Fibroblast of lung (primary cell): ENCODE measurements around the gene RASSF5. TPM values are rescaled to one million over a fixed set of nuclear protein-coding genes. Genes with fewer than 3 reads are reported as not detected.

ENCODE experiments used
- DNase-seq, 2 donors: peaks; one replicate each; pipeline versions ENCODE4 v3.0.0 to v3.0.0-alpha.2; 2010; ENCODE audit warnings: low read depth in 2 of 2
- H2AFZ ChIP-seq: 2 replicates; pipeline ENCODE4 v1.5.1; 2012; ENCODE audit warnings: low read length, control low read depth, inconsistent platforms
- H3K27ac ChIP-seq: 2 replicates; pipeline ENCODE4 v1.5.1; 2011; ENCODE audit warnings: low read length, control low read depth; ENCODE audit not compliant: insufficient read depth
- H3K27me3 ChIP-seq: 2 replicates; pipeline ENCODE4 v1.5.1; 2011; ENCODE audit warnings: mild to moderate bottlenecking, low read length; ENCODE audit not compliant: control insufficient read depth, insufficient read depth
- H3K36me3 ChIP-seq: 2 replicates; pipeline ENCODE4 v1.5.1; 2011; ENCODE audit warnings: low read length; ENCODE audit not compliant: control insufficient read depth, insufficient read depth
- H3K4me1 ChIP-seq: 2 replicates; pipeline ENCODE4 v1.5.1; 2011; ENCODE audit warnings: low read length; ENCODE audit not compliant: control insufficient read depth, insufficient read depth; ENCODE audit errors: extremely low read depth
- H3K4me2 ChIP-seq: 2 replicates; pipeline ENCODE4 v1.5.1; 2011; ENCODE audit warnings: low read length, control low read depth; ENCODE audit not compliant: insufficient read depth; ENCODE audit errors: extremely low read depth
- H3K4me3 ChIP-seq, 4 experiments: fragments of 200-600 bp in 1 of 4; sonication (generic) in 1 of 4; replicated peaks in 1 of 4; 2 replicates each; pipeline ENCODE4 v1.5.1; 2011 to 2016; ENCODE audit warnings: low read length in 4 of 4, low read depth in 3 of 4, mild to moderate bottlenecking in 3 of 4, control low read depth in 2 of 4, inconsistent platforms in 1 of 4, mixed read lengths in 1 of 4; ENCODE audit not compliant: insufficient read depth in 1 of 4; ENCODE audit errors: control extremely low read depth in 1 of 4
- H3K79me2 ChIP-seq: 2 replicates; pipeline ENCODE4 v1.5.1; 2012; ENCODE audit warnings: mild to moderate bottlenecking, low read length, inconsistent platforms; ENCODE audit not compliant: control insufficient read depth, insufficient read depth
- H3K9ac ChIP-seq: 2 replicates; pipeline ENCODE4 v1.5.1; 2011; ENCODE audit warnings: mild to moderate bottlenecking, low read length, control low read depth; ENCODE audit not compliant: insufficient read depth
- H3K9me3 ChIP-seq: 2 replicates; pipeline ENCODE4 v1.5.1; 2012; ENCODE audit warnings: low read depth, low read length; ENCODE audit not compliant: control insufficient read depth, insufficient read depth
- H4K20me1 ChIP-seq: 2 replicates; pipeline ENCODE4 v1.5.1; 2011; ENCODE audit warnings: low read length; ENCODE audit not compliant: control insufficient read depth, insufficient read depth; ENCODE audit errors: extremely low read depth
- CTCF ChIP-seq, 2 donors: IDR thresholded peaks in 1 of 2; conservative IDR thresholded peaks in 1 of 2; 1 replicate in 1 of 2; 2 replicates in 1 of 2; pipeline ENCODE4 v1.5.1; 2011 to 2012; ENCODE audit warnings: low read length in 2 of 2, control low read depth in 1 of 2, inconsistent platforms in 1 of 2, low read depth in 1 of 2, mild to moderate bottlenecking in 1 of 2
- EZH2 ChIP-seq: IDR thresholded peaks from 2 replicates; pipeline ENCODE4 v1.5.1; 2012; ENCODE audit warnings: low read length, control low read depth, mild to moderate bottlenecking; ENCODE audit errors: missing control alignments
- polyA plus RNA-seq, 2 donors: library from polyadenylated mRNA; depleted of rRNA in 1 of 2; stranded (reverse) in 1 of 2; unstranded in 1 of 2; fragments of >200 nt; gene quantifications; 2 replicates each; pipeline ENCODE4 v1.2.1, GENCODE V29; 2011 to 2012; ENCODE audit warnings: missing spikeins in 1 of 2
- total RNA-seq: library from RNA; depleted of rRNA; stranded (reverse); fragments of >200 nt; gene quantifications from 2 replicates; pipeline ENCODE4 v1.2.1, GENCODE V29; 2014

The RASSF5 gene
- total and polyA plus RNA-seq, 2 donors (not counting 1 experiment from before 2014, with no cell fraction given), result 1.3 to 3.0 TPM

- Histone ChIP-seq H3K4me2 (no peak overlapping the region), H4K20me1 (no peaks in the 10 kb centered on the region), H3K27ac (no peak overlapping the region), H3K4me3 (no peak overlapping the region), H3K9ac (no peak overlapping the region), H3K79me2 (no peaks in the 10 kb centered on the region), H2AFZ (no peak overlapping the region), H3K36me3 (peaks cover 19% of the 10 kb centered on the region), H3K27me3 (no peaks in the 10 kb centered on the region), H3K9me3 (no peaks in the 10 kb centered on the region), H3K4me1 (peaks cover 6% of the 10 kb centered on the region)
- no peak for TF ChIP-seq EZH2
- no peak for TF ChIP-seq CTCF (conservative IDR thresholded peaks at IDR 0.05 in 1 of 2, IDR thresholded peaks at IDR 0.05 in 1 of 2; ENCODE audit: low read depth in 1 of 2, low read length in 2 of 2)
- no peak for DNase-seq
Measured at GRCh38 chr1:206496131-206496793, 11.1 kb upstream of the RASSF5 start.

DNA sequence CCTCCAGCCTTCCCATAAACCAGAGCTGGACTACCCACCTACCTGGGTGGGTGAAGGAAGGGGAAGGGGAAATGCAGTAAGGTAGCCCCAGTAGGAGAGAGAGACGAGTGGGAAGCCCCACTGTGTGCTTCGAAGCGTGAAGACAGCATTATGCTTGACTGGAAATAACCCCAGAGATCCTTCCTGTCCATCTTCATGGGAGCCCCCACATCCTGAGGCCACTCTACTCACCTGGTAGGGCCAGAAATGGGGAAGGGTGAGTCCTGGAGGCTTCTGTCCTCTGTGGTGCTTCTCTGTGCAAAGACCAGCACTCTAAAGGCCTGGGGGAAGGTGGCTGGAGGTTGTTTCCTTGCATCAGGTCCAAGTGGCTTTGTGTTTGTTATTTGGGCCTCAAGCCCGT is 10.0 kb upstream of the RASSF5 start:
- Histone ChIP-seq H3K9me3 (no peaks in the 10 kb centered on the region), H3K27ac (no peak overlapping the region), H3K4me2 (no peak overlapping the region), H3K9ac (no peak overlapping the region), H3K27me3 (no peaks in the 10 kb centered on the region), H2AFZ (no peak overlapping the region), H3K36me3 (peaks cover 15% of the 10 kb centered on the region), H4K20me1 (no peaks in the 10 kb centered on the region), H3K4me3 (no peak overlapping the region), H3K79me2 (no peaks in the 10 kb centered on the region), H3K4me1 (peaks cover 12% of the 10 kb centered on the region)
- TF ChIP-seq EZH2, result no peak
- no peak for TF ChIP-seq CTCF (conservative IDR thresholded peaks at IDR 0.05 in 1 of 2, IDR thresholded peaks at IDR 0.05 in 1 of 2; ENCODE audit: low read depth in 1 of 2, low read length in 2 of 2)
- DNase-seq, result no peak

DNA sequence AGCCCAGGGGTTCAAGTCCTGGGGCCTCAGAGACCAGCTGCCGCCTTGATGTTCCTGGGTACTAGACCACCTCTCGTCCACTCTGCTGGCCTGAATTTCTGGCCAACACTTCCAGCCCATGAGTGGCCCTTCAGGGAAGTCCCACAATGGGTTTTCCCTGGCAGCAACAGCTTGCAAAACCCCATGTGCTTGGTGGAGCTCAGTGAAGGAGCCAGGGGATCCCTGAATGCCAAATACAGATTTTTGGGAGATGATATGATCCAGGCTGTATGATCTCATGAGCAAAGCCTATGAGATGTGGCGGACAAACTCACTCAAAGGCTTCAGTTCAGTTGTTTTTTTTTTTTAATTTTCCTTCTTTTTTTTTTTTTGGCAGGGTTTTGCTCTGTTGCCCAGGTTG is 9.6 kb upstream of the RASSF5 start:
- Histone ChIP-seq H3K4me1 (peaks cover 12% of the 10 kb centered on the region), H3K9me3 (no peaks in the 10 kb centered on the region), H3K79me2 (no peaks in the 10 kb centered on the region), H3K4me2 (no peak overlapping the region), H3K36me3 (peaks cover 15% of the 10 kb centered on the region), H4K20me1 (no peaks in the 10 kb centered on the region), H2AFZ (no peak overlapping the region), H3K27me3 (no peaks in the 10 kb centered on the region), H3K4me3 (no peak overlapping the region), H3K27ac (no peak overlapping the region), H3K9ac (no peak overlapping the region)
- TF ChIP-seq EZH2, result no peak
- no peak for TF ChIP-seq CTCF (conservative IDR thresholded peaks at IDR 0.05 in 1 of 2, IDR thresholded peaks at IDR 0.05 in 1 of 2; ENCODE audit: low read depth in 1 of 2, low read length in 2 of 2)
- DNase-seq, result no peak
